DOHH2 (cell line): ENCODE measurements around the gene ZNF526.

Source experiments
- H3F3A ChIP-seq: fragments of 200-600 bp; sonication (generic), shearing (Covaris generic); 2 replicates; pipeline ENCODE4 v1.6.0; 2016; ENCODE audit warnings: antibody characterized with exemption, mild to moderate bottlenecking; ENCODE audit not compliant: control insufficient read depth, insufficient read depth
- H3K27ac ChIP-seq: fragments of 200-600 bp; sonication (generic); 2 replicates; pipeline ENCODE4 v1.5.1; 2014; ENCODE audit warnings: low read depth, mild to moderate bottlenecking, low read length, moderate library complexity
- H3K27me3 ChIP-seq: fragments of 200-600 bp; sonication (generic); 2 replicates; pipeline ENCODE4 v1.6.1; 2014; ENCODE audit warnings: mild to moderate bottlenecking, low read length, mixed read lengths; ENCODE audit not compliant: control insufficient read depth
- H3K36me3 ChIP-seq: fragments of 200-600 bp; sonication (generic); 2 replicates; pipeline ENCODE4 v1.6.1; 2014; ENCODE audit warnings: mild to moderate bottlenecking, low read length, moderate library complexity, mixed read lengths; ENCODE audit not compliant: control insufficient read depth
- H3K4me1 ChIP-seq: fragments of 200-600 bp; sonication (generic); 2 replicates; pipeline ENCODE4 v1.6.1; 2014; ENCODE audit warnings: mild to moderate bottlenecking, low read length, mixed read lengths; ENCODE audit not compliant: control insufficient read depth
- H3K4me2 ChIP-seq: fragments of 200-600 bp; sonication (generic); 2 replicates; pipeline ENCODE4 v1.6.0; 2014; ENCODE audit warnings: mild to moderate bottlenecking, low read length, moderate library complexity
- H3K4me3 ChIP-seq: fragments of 200-600 bp; sonication (generic); 2 replicates; pipeline ENCODE4 v1.5.1; 2014; ENCODE audit warnings: mild to moderate bottlenecking, low read length, mixed read lengths
- H3K79me2 ChIP-seq: fragments of 200-600 bp; sonication (generic); 2 replicates; pipeline ENCODE4 v1.6.1; 2014; ENCODE audit warnings: mild to moderate bottlenecking, low read length, mixed read lengths; ENCODE audit not compliant: control insufficient read depth
- H3K9me2 ChIP-seq: fragments of 200-600 bp; sonication (generic); replicated peaks from 2 replicates; pipeline ENCODE4 v1.6.1; 2014; ENCODE audit warnings: mild to moderate bottlenecking, low read length, mixed read lengths; ENCODE audit not compliant: control insufficient read depth
- H3K9me3 ChIP-seq: fragments of 200-600 bp; sonication (generic); 2 replicates; pipeline ENCODE4 v1.6.1; 2014; ENCODE audit warnings: antibody characterized with exemption, low read length, mixed read lengths; ENCODE audit not compliant: control insufficient read depth, insufficient read depth
- H4K20me1 ChIP-seq: fragments of 200-600 bp; sonication (generic); 2 replicates; pipeline ENCODE4 v1.6.0; 2014; ENCODE audit warnings: low read depth, mild to moderate bottlenecking, antibody characterized with exemption, low read length, moderate library complexity; ENCODE audit not compliant: control insufficient read depth, insufficient read depth
- CTCF ChIP-seq: fragments of 200-600 bp; sonication (generic); IDR thresholded peaks from one replicate; pipeline ENCODE4 v1.5.1; 2014; ENCODE audit warnings: antibody characterized with exemption, mild to moderate bottlenecking, low read depth, low read length; ENCODE audit not compliant: poor library complexity, severe bottlenecking
- EZH2phosphoT487 ChIP-seq: fragments of 200-600 bp; sonication (generic); IDR thresholded peaks from 2 replicates; pipeline ENCODE4 v1.6.1; 2017; ENCODE audit warnings: borderline replicate concordance, mild to moderate bottlenecking, antibody characterized with exemption, low read length, moderate library complexity, mixed read lengths

The ZNF526 gene

GRCh38 chr19:42249769-42250168 lies 29.7 kb downstream of the ZNF526 start:
- no peaks in the 10 kb centered on the region for H3K9me2 ChIP-seq
- TF ChIP-seq EZH2phosphoT487: no peak
- no peak for TF ChIP-seq CTCF
- no peak overlapping the region for H3K27ac ChIP-seq
- H3K27me3 ChIP-seq: no peaks in the 10 kb centered on the region
- peaks cover 51% of the 10 kb centered on the region for H3K79me2 ChIP-seq
- H3K9me3 ChIP-seq: no peaks in the 10 kb centered on the region
- no peak overlapping the region for H3K4me3 ChIP-seq
- peaks cover 60% of the 10 kb centered on the region for H3K36me3 ChIP-seq
- H3K4me2 ChIP-seq: no peak overlapping the region
- H4K20me1 ChIP-seq: no peaks in the 10 kb centered on the region; the same call in 1 of the 2 replicates
- H3F3A ChIP-seq: peaks cover 16% of the 10 kb centered on the region
- peaks cover 31% of the 10 kb centered on the region for H3K4me1 ChIP-seq

GRCh38 chr19:42250183-42250665 lies 30.1 kb downstream of the ZNF526 start:
- peaks cover 52% of the 10 kb centered on the region for H3K79me2 ChIP-seq
- H3K4me1 ChIP-seq: peaks cover 27% of the 10 kb centered on the region
- H3K9me2 ChIP-seq: no peaks in the 10 kb centered on the region
- peaks cover 13% of the 10 kb centered on the region for H3F3A ChIP-seq
- no peak overlapping the region for H3K4me3 ChIP-seq
- H4K20me1 ChIP-seq: no peaks in the 10 kb centered on the region; the same call in 1 of the 2 replicates
- H3K27me3 ChIP-seq: no peaks in the 10 kb centered on the region
- H3K27ac ChIP-seq: no peak overlapping the region
- H3K4me2 ChIP-seq: no peak overlapping the region
- TF ChIP-seq CTCF (no peak), EZH2phosphoT487 (no peak)
- peaks cover 60% of the 10 kb centered on the region for H3K36me3 ChIP-seq
- H3K9me3 ChIP-seq: no peaks in the 10 kb centered on the region

- Histone ChIP-seq H3F3A (peaks cover 8% of the 10 kb centered on the region), H3K79me2 (peaks cover 52% of the 10 kb centered on the region), H3K27me3 (peaks cover 3% of the 10 kb centered on the region; the same call in 1 of the 2 replicates), H3K4me2 (no peak overlapping the region), H3K4me3 (no peak overlapping the region), H4K20me1 (no peaks in the 10 kb centered on the region; the same call in 1 of the 2 replicates), H3K36me3 (peaks cover 60% of the 10 kb centered on the region), H3K9me3 (no peaks in the 10 kb centered on the region), H3K27ac (no peak overlapping the region), H3K4me1 (peaks cover 29% of the 10 kb centered on the region), H3K9me2 (no peaks in the 10 kb centered on the region)
- no peak for TF ChIP-seq EZH2phosphoT487
- no peak for TF ChIP-seq CTCF
Measured at GRCh38 chr19:42250666-42251531, 30.8 kb downstream of the ZNF526 start.
